HG02970 (cell line): Measurements from ENCODE around the gene MARF1.
"Not testable (repeated sequence)": the region's sequence is repeated elsewhere in the genome, so short reads cannot be mapped to it uniquely, and the experiment has no call there.

Source experiments
- ATAC-seq: cut with Tn5 transposase; IDR thresholded peaks from one replicate; pipeline ENCODE4 v1.9.1; 2021; ENCODE audit warnings: mild to moderate bottlenecking, moderate library complexity, moderate number of reproducible peaks; ENCODE audit not compliant: unreplicated experiment, low FRiP score

MARF1 gene

DNA sequence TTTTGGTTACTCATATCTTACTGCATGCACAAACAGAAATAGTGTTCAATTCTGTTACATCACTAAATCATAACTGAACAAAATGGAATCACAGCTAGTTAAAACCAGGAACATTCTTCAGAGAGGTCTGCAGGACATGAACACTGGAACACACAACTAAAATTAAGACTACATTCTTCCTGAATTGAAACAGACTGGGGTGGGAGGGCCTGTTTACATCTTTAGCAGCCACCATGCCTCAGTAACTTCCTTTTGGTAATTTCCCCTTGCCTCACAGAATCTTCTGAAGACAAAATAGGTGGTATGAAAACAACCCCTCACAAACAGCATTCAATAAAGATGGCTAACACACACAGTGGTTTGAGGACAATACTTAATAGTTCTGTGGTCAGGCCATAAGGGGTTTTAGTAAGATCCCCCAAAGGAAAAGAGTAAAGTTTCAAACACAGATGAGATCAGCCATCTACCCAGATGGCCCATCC, 6.5 kb downstream of the MARF1 start:
- ATAC-seq, result no peak

- ATAC-seq, result no peak
Measured at GRCh38 chr16:15635926-15636325, 7.0 kb downstream of the MARF1 start.

DNA sequence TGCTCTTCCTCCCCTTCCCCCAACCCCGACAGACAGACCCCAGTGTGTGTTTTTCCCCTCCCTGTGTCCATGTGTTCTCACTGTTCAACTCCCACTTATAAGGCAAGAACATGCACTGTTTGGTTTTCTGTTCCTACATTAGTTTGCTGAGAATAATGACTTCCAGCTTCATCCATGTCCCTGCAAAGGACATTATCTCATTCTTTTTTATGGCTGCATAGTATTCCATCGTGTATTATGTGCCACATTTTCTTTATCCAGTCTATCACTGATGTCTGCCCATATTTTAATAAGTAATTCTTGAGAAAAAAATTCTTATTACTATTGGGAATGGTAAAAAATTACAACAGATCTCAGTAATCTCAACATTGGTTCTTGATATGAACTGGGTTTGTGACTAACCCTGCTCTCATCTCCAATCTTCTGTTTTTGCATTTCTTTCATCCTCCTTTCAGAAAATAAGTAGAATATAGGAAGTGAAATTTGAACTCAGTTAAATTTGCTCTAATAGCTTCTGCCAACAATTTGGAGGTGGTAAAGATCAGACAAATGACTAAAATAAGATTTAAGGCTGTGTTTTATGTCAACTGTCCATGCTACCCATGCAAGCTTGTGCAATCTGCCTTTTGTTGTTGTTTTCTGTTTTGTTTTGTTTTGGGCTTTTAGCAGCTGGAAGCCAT, 11.1 kb downstream of the MARF1 start:
- ATAC-seq, result no peak

DNA sequence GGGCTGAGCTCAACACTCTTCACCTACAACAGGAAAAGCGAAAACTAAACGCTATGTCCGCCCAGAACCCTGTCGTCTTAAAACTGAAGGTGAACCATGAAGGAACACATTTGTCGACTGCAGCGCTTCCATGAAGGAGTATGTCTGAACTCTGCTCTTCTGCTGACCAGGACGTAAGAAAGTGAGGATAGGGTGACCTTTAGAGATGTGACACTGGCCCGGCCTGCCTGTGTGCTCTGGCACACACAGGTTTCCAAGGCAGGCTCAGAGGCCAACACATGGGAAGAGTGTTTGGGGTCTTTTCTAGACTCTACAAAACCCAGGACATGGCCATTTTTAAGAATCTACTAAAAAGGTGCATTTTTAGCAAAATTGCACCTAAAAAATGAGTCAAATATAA, 21.1 kb downstream of the MARF1 start:
- no peak for ATAC-seq

DNA sequence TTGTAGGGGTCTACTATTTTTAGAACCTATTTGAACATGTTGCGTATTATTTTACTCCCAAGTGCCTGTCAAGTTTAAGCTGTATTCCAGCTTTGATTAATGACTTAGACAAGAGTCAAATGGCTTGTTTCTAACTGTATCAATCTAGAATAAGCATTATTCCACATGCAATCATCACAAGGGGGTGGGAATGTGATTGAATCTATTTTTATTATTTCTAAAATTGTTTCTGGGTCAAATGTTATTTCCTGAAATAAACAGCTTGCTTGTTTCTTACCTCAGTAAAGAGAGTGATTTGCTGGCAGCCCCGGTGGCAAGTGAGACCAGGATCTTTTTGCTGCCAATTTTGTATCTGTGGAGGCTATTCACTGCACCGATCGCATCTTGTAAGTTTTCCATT, 21.5 kb downstream of the MARF1 start:
- no peak for ATAC-seq

DNA sequence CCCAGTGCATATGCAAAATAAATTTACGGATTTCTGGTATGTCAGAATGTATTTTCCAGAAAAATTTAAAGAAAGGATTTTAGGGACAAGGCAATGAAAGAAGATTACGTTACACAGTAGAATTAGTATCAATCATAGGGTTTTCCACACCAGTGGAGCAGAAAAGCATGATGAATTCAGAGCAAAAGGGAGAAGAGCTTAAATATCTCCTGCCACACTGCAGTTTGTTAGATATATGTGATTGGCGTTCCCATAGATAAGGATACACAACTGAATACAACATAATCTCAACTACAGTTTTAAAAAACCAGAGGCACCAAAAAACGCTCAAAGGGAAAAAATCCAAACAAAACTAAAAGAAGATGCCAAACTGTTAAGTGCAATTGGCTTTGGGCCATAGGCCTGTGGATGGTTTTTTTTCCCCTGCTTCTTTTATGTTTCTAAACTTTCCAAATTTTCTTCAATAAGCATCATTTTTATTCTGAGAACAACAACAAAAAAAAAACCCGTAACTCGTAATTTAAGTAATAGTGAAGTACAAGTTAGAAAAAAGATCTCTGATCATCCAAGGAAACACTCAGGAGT, 22.3 kb downstream of the MARF1 start:
- ATAC-seq, result no peak

- no peak for ATAC-seq
Measured at GRCh38 chr16:15618392-15618791, 24.6 kb downstream of the MARF1 start.

DNA sequence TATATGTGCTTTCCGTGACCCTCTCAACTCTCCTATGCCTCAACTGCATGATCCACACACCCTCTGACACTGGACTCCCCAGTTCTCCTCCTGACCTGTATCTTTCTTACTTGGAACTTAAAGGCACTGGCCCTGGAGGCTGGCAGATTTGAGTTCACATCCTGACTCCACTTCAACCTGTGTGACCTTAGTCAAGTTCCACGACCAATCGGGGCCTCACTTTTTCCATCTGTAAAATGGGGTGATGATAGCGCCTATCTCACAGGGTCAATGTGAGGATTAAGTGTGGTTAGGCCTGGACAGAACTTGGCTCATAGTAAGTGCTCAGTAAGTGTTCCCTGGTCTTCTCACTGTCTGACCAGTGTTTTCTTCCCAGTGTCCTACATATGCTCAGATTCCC, 25.1 kb downstream of the MARF1 start:
- no peak for ATAC-seq

DNA sequence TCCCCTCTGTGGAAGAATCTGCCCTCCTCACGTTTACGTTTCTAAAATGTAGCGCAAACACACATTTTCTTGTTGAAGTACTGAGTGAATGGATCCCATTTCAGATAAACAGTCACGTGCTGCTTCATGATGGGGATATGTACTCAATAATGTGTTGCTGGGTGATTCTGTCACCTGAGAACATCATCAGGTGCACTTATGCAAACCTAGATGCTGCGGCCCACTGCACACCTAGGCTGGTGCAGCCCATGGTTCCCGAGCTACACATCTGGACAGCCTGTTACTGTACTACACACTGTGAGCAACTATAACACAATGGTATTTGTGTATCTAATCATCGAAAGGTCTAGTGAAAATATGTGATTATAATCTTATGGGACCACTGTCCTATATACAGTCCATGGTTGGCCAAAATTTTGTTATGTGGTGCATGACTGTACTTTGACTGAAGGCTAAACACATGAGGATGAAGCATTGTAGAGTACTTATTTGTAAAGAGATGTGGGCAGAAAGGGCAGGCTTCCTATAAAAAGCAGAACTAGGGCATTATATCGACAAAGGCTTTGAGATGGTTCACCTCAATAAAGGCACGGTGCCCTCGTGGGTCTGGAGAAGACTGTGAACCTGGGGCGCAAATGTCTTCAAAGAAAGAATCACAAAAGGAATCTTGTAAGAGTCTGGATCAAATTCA, 26.3 kb downstream of the MARF1 start:
- no peak for ATAC-seq

GRCh38 chr16:15616012-15616411, 26.9 kb downstream of the MARF1 start:
- ATAC-seq, result no peak

DNA sequence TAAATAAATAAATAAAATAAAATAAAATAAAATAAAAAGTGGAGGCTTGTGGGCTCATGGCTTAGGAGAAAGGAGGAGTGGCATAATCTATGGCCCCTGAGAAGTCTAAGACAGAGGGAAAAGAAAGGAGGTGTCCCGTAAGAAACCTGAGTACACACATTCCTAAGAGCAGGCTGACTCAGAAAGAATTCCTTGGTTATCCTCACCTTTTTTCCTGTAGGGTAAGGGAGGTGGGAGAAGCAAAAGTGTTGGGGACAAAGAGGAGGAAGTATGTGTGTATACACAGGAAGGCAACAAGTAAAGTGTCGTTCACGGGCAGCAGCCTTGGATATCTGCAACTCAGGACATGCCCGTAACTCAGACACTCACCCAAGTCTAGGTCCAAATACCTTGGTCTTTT, 29.3 kb downstream of the MARF1 start:
- ATAC-seq, result no peak

DNA sequence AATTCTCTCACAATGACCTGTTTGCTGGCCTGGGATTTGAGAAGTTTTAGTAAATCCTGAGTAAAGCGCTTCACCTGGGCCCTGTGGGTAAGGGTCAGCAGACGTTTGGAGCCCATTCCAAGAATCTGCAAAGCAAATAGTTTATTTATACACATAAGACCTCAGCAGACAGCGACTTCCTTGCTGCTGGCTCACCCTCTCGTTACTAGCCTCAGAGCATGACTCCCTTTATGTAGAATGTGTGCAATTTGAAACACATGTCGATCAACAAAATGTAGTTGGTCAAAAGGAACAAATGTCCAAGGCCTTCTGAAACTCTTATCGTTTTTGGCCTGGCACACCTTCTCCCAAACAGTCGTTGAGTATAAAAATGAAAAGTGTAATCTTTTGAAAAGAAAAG, 31.3 kb downstream of the MARF1 start:
- ATAC-seq, result no peak

DNA sequence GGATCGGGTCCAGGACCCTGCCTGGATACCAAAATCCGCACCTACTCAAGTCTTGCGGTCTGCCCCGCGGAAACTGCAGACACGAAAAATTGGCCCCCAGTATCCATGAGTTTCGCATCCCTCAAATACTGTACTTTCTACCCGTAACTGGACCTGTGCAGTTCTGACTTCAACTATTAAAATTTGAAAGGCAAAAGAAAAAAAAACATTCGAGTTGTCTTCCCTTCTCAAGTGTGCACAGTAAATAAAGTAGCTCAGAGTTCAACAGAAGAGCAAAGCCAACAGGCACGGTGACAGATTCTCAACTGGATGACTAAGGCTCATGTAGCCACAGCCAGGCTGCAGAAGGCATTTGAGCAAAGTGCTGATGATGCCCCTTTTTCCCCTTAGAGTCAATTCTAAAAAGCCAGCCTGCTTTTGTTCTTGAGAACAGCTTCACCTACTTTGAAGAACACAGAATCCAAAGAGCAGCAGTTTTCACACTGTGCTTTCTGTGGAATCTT, 32.5 kb downstream of the MARF1 start:
- no peak for ATAC-seq

DNA sequence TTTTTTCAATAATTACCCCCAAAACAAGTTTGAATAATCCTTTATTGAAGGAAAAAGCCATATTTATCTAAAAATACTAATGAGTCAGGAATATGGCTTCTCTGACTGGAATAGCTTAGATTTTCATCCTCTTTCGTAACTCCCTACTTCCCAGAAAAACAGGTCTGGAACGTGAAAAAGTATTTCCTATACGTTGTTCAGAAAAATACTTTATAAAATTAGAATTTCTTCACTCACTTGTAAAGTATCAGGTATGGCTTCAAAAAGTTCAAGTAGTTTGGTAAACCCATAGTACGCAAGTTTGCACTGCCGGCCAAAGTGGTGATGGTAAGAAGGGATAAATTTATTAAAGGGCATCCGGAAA, 33.7 kb downstream of the MARF1 start:
- ATAC-seq, result no peak

DNA sequence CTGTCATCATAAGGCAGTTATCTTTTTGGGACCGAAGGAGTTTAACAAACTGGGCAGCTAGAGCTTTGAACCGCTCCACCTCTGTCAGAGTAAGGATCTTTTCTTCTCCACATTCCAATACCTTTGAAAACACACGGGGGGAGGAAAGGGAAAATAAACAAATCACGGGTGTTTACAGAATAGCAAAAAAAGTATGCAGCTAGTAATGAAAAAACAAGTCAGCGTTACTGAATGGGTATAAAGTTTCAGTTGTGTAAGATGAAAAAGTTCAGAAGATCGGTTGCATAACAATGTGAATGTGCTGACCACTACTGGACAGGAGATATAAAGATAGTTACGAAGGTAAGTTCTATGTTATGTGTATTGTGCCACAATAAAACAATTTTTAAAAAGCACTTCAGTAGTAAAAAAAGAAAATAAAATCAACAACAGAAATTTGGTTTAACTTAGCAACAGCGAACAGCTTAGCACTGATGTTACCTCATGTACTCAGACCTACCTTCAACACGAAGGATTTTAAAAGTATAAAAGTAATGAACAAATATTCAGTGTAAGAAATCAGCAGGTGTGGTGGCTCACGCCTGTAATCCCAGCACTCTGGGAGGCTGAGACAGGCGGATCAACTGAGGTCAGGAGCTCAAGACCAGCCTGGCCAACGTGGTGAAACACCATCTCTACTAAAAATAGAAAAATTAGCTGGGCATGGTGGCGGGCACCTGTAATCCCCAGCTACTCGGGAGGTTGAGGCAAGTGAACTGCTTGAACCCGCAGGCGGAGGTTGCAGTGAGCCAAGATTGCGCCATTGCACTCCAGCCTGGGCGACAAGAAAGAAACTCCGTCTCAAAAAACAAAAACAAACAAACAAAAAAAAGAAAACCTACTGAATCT, 34.3 kb downstream of the MARF1 start:
- ATAC-seq, result no peak

DNA sequence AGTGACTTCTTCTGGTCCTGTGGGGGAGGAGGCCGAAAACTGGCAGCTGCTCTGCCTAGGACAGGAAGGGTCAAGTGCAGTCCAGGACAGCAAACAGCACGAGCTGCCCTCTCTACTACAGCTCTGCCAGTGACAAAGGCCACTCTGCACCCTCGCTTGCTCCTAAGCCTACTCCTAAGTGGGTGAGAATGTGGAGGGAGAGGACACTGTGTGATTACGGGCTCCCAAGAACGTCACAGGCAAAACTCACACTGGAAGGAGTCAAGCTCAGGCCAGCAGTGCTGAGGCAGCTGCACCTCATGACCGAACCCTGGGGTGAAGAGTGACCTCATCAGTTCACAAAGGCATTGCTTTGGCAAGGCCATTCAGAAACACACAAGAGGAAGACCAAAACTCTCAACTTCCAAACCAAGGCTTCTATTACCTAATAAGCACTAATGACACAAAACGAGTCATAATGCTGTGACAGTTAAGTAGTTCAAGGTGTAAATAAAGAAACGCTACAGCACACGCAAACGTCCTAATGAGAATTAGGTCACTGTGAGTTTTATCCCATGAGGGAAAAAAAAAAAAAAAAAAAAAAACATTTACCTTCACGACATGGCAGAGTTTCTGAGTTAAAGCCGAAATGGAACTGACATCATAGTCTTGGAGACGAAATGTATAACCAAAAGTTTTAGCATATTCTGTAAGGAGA, 35.1 kb downstream of the MARF1 start:
- ATAC-seq, result no peak

DNA sequence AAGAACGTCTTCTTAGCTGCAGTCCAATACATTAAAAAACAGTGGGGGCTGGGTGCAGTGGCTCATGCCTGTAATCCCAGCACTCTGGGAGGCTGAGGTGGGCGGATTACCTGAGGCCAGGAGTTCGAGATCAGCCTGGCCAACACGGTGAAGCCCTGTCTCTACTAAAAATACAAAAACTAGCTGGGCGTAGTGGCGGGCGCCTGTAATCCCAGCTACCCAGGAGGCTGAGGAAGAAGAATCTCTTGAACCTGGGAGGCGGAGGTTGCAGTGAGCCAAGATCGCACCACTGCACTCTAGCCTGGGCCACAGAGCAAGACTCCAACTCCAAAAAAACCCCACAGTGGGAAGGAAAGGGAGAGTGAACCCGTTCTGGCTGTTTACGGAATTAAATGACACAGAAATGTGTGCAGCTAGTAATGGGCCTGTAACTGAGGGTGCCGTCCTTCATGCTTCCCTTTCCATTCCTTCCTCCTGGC, 35.7 kb downstream of the MARF1 start:
- not testable (repeated sequence) for ATAC-seq

DNA sequence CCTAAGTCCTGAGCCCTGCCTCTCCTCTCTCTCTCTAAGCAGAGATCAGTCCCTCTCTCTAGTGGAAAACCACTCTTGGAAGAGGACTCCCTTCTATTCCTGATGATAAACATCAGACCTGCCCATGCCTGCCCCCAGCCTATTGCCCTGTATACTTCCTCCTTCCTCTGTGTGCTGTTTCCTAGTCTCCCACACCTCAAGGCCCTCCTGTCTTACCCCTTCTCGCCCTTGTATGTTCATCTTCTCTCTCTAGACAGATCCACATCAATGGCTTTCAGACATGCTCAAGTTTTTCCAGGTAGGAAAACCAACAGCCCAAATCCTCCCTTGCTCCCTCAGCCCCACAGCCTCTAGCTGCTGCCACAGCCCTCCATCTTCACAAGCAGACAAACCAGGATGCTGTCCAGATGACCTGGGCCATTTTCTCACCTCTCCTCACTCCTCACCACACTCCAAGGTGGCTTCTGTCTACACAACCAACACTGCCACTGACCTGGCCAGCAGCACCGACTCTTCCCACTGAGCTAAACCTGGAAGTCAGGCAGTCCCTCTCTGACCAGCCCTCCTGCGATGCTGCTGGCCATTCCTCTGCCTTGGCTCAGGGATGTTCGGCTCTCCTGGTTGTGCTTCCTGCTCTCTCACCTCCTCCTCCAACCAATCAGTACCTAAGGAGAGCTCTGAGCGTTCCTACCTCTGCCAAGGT, 36.3 kb downstream of the MARF1 start:
- ATAC-seq, result no peak

DNA sequence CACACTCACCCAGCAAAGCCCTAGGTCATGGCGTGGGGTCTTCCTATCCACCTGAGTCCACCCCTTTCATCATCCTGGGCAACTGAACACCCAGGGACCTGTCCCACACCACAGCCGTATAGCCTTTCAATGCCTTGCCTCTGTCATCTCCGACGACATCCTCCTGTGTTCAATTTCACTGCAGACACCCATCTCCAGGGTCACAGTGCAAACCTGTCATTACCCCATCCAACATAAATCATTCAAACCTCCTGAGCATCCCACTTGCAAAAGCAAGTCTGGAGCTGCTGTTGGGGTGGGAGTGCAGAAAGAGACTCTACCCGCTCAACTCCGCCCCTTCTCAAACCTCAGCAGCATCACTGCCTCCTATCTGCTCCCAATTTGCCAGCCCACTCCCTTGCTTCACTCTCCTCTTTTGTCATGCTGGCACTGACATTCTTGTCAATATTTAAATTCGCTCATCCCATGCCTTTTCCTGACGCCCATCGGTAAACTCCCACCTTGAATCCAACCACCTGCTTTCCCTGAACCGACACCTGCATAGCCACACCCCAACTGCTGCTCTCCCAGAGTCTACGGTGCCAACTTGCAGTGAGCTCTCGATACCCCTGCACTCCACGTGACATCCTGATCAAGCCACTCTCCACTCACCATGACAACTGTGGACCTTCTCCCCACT, 37.0 kb downstream of the MARF1 start:
- no peak for ATAC-seq
